NCI-H2081 treated with DMSO at 0.1 percent for 48 hours (cell line): ENCODE results near the gene HDAC6.
"Not testable (repeated sequence)": the region's sequence is repeated elsewhere in the genome, so short reads cannot be mapped to it uniquely, and the experiment has no call there.

Source experiments
- DNase-seq: peaks from one replicate; lab custom pipeline; 2025; lab: John Stamatoyannopoulos, UW

HDAC6 gene

GRCh38 chrX:48789366-48790220 lies 12.3 kb upstream of the HDAC6 start:
- no peak for DNase-seq

GRCh38 chrX:48790477-48790876 lies 11.4 kb upstream of the HDAC6 start:
- DNase-seq = no peak

- DNase-seq = no peak
Observed at GRCh38 chrX:48791063-48791820, 10.6 kb upstream of the HDAC6 start.

GRCh38 chrX:48792219-48792618 lies 9.6 kb upstream of the HDAC6 start:
- DNase-seq = no peak

- DNase-seq = no peak
Observed at GRCh38 chrX:48793935-48794334, 7.9 kb upstream of the HDAC6 start.

GRCh38 chrX:48794340-48794910 lies 7.4 kb upstream of the HDAC6 start:
- no peak for DNase-seq

GRCh38 chrX:48794911-48795515 lies 6.9 kb upstream of the HDAC6 start:
- no peak for DNase-seq

GRCh38 chrX:48798318-48798717 lies 3.5 kb upstream of the HDAC6 start:
- DNase-seq = no peak

GRCh38 chrX:48800574-48801279 lies 1.1 kb upstream of the HDAC6 start:
- DNase-seq = no peak

- peak; percentile 40 for DNase-seq
Observed at GRCh38 chrX:48802089-48802904, 430 bp downstream of the HDAC6 start.

GRCh38 chrX:48802905-48803200 lies 986 bp downstream of the HDAC6 start:
- no peak for DNase-seq

- DNase-seq = no peak
Observed at GRCh38 chrX:48806081-48806480, 4.2 kb downstream of the HDAC6 start.

GRCh38 chrX:48813644-48814043 lies 11.8 kb downstream of the HDAC6 start:
- DNase-seq = no peak

- DNase-seq = no peak
Observed at GRCh38 chrX:48814722-48815121, 12.9 kb downstream of the HDAC6 start.

GRCh38 chrX:48815266-48815665 lies 13.4 kb downstream of the HDAC6 start:
- no peak for DNase-seq

GRCh38 chrX:48816014-48816810 lies 14.3 kb downstream of the HDAC6 start:
- no peak for DNase-seq

- DNase-seq = no peak
Observed at GRCh38 chrX:48818098-48818497, 16.2 kb downstream of the HDAC6 start.

- DNase-seq = no peak
Observed at GRCh38 chrX:48818866-48819265, 17.0 kb downstream of the HDAC6 start.

- not testable (repeated sequence) for DNase-seq
Observed at GRCh38 chrX:48819394-48819793, 17.5 kb downstream of the HDAC6 start.

GRCh38 chrX:48823053-48823452 lies 21.2 kb downstream of the HDAC6 start:
- DNase-seq = no peak
